Measurements from ENCODE around the gene ZKSCAN4. TPM values are rescaled to one million over a fixed set of nuclear protein-coding genes. Genes with fewer than 3 reads are reported as not detected.

The ZKSCAN4 gene
- total RNA-seq, 1 donor from 2014 or later, result 3.0 TPM

DNA sequence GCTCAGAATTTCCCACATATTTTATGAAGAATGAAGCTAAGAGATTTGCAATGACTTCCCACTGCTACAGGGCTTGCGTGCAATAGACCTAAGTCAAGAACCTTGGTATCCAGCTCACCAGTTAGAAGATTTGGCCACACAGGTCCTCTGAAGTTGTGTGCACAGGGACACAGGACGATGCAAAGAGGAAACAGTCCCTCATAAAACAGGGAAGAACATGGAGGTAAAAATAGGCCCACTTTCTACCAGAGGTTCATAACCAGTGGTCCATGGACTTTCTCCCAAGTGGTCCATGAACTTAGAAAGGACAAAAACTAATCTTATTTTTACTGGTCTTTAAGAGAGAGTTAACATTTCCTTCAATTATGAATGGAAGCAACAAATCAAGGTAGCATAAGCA is 1.3 kb downstream of the ZKSCAN4 start:
- no peak for DNase-seq (ENCODE audit: low read depth in 2 of 2)

DNA sequence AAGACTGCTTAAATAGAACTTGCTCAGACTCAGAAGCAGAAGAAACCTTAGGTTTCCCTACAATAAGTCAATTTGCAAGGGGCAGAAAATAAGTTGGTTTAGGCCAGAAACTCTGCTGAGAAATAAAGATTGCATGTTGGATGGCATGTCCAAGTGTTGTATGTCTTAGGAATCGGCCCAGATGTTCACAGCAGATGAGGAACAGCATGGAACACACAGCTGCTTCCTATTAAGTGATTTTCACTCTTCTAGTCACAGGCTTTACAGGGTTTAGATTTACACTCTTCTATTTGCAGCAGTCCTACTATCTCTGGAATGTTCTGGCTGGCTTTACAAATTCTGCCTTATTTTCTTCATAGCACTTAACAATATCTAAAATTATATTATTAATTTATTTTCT is 3.2 kb downstream of the ZKSCAN4 start:
- DNase-seq (ENCODE audit: low read depth in 2 of 2), result no peak

DNA sequence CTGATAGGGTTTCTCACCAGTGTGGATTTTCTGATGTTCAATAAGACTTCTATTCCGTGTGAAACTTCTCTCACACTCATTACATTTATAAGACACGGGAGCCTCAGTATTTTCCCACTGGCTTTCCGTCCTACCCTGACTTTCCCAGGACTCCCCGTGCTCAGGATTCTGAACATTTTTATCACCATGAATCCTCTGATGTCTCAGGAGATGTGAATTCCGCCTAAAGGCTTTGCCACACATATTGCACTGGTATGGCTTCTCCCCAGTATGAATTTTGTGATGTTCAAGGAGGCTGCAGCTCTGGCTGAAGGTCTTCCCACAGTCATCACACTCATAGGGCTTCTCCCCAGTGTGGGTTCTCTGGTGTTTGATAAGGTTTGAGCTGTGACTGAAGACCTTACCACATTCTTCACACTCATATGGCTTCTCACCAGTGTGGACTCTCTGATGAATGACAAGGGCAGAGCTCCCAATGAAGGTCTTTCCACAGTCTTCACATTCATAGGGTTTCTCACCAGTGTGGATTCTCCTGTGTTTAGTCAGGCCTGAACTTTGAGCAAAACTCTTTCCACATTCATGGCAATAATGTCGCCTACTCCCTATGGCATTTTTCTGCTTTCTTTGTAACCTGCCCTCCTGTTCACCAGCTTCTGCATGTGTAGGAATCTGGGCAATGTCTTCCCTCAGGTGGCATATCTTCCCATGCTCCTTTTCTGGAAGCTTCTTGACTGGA is 6.7 kb downstream of the ZKSCAN4 start:
- no peak for DNase-seq (ENCODE audit: low read depth in 2 of 2)

DNA sequence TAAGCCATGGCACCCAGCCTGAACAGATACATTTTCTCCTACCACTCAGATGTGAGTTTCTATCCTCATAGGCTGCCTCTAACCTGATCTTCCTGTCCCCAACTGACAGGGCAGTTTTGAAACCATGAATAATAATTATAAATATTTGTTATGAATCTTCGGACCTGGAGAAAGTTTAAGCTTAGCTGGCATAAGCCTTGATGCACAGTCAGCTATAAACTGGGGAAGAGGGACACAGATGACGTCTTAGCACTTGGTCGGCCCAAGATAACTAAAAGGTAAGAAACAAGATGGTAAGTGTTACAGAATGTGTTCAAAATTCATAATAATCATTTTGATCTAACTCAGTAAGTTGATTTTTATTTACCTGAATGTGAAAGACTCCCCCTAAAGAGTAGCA is 8.1 kb downstream of the ZKSCAN4 start:
- no peak for DNase-seq (ENCODE audit: low read depth in 2 of 2)

DNA sequence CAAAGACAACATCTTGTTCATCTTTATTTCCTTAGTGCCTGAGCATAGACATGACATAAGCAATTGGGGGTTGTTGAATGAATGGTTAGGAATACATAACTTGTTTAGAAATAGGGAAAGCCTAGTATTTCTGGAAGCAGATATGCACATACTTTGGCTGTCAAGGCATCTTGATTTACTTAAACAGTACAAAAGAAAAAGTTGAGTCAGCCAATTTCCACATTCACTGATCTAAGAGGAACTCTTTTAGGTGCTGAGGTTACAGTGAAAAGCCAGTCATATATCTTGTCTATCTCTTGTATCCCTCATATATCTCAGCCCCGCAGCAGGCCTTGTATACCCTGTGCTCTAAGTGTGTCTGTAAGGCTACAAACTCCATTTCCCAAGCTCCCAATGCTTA is 11.6 kb downstream of the ZKSCAN4 start:
- no peak for DNase-seq (ENCODE audit: low read depth in 2 of 2)

DNA sequence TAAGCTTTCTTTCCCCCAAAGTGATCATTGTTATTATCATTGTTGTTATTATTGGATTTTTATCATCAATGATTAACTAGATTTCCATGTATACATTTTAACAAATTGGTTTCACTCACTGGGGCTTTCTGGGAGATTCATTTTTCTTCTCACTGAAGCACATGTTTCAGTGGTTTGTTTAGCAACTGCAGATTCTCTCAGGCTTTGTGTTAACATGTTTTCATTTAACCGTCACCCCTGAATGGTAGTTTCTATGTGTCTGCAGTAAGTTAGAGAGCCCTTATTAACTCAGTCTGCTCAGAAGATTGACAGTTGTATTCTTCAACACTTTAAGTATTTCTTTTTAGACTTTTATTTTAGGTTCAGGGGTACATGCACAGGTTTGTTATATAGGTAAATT is 12.4 kb downstream of the ZKSCAN4 start:
- DNase-seq (ENCODE audit: low read depth in 2 of 2), result no peak

DNA sequence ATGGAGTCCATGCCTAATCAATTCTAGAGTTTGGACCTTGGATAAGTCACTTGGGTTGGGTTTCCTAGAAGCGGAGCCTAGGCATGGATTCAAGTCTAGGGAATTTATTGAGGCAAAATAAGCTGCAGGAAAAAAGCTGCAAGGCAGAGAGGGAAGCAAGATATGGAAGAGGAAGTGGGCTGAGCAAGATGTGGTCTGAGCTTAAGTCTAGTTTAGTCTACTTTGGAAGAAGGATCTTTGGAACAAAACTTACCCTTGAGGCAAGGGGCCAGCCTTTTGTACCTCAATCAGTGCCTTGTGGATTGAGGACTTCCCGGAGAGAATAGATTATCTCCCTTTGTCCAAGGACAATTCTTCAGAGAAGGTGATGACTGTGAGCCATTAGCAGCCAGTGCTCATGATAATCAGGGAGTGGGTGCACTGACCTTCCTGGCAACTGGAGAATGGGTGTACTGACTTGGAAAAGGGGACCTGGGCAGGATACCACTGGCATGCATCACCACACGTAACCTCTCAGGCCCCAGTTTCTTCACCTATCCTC is 16.1 kb downstream of the ZKSCAN4 start:
- DNase-seq (ENCODE audit: low read depth in 2 of 2), result no peak

DNA sequence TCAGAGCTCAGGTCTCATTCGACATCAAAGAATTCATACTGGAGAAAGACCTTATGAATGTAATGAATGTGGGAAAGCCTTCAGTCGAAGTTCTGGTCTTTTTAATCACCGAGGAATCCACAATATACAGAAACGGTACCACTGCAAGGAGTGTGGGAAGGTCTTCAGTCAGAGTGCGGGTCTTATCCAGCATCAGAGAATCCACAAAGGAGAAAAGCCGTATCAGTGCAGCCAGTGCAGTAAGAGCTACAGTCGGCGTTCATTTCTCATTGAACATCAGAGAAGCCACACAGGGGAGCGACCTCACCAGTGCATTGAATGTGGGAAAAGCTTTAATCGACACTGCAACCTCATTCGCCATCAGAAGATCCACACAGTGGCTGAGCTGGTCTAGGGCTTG is 19.3 kb downstream of the ZKSCAN4 start:
- DNase-seq (ENCODE audit: low read depth in 2 of 2), result no peak

DNA sequence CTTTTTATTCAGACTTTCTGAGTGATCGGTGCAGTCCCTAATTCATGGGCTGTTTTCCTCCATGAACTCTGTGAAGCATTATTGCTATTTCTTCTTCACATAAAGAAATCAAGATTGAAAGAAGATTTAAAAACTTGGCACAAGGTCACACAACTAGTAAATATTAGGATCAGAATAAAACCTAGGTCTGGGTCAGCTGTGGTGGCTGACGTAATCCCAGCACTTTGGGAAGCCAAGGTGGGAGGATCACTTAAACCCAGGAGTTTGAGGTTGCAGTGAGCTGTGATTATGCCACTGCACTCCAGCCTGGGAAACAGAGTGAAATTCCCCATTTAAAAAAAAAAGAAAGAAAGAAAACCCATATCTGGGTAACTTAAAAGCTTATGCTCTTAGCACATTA is 25.6 kb downstream of the ZKSCAN4 start:
- DNase-seq (ENCODE audit: low read depth in 2 of 2), result no peak

DNA sequence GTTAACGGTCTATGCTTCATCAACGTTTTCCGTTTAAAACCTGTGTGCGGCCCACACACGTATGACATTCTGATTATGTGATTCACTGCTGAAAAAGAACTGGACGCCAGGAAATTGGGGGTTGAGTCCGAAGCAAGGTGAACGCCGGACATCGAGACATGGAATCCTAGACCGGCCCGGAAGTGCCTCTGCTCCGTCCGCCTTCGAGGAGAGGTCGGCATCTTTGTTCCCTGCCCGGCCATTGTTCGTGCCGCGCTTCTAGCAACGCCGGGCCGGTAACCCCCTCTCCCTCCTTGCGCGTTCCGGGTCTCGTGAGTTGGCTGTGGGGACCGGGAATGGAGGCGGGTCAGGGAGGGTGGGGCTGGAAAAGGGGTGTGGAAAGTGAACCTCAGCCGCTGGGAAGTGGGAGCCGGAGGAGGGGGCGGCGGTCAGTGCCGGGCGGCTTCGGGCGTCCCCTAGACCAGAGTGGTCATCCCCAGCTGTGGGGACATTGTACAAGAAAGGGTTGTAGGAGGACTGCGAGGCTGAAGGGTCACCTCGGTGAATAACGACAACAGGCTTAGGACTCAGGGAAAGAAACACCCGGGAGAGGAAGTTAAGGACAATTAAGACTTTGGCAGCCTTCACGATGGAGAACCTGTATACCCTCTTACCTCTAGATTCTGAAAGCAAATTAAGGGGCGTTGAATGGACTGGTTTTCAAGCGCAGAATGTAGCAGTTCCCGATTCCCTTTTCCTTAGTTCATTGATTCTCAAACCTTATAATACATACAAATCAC is 26.8 kb downstream of the ZKSCAN4 start, which contains the start of gene ZSCAN9:
Gene ZSCAN9 (plus strand): TSS at position 220 of the 779 bp plus-strand sequence. CDS start 1,810 bp downstream, outside the sequence.
- peak; percentile 65 to 88 for DNase-seq (ENCODE audit: low read depth in 2 of 2)

DNA sequence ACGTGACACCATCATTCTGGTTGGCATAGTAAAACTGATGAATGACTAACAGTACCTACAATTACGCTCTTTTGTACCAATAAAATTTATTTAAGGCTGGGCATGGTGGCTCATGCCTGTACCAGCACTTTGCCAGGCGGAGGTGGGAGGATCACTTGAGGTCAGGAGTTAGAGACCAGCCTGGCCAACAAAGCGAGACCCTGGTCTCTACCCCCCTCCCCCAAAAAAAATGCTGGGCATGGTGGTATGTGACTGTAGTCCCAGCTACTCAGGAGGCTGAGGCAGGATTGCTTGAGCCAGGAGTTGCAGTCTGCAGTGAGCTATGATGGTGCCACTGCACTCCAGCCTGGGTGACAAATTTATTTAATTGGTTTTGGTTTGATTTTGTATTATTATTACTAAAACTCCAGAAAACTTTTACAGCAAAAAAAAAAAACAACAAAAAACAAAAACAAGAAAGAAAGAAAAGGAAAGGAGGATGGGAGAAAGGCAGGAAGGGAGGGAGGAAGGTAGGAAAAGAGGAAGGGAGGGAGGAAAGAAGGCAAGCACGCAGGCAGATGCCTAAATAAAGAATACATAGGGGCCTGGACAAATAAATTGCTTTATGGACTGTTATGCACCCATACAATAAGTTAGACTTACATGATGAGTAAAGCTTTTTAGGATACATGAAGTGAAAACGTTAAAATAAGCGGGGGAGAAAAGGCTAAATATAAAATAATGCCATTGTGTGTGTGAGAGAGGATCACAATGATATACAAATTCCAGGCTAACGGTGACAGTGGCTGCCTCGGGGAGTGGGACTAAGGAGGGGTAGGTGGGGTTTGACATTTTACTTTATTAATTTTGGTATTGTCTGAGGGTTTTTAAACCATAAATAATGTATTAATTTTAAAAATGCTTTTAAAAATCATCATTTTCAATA is 27.7 kb downstream of the ZKSCAN4 start:
- no peak for DNase-seq (ENCODE audit: low read depth in 2 of 2)

DNA sequence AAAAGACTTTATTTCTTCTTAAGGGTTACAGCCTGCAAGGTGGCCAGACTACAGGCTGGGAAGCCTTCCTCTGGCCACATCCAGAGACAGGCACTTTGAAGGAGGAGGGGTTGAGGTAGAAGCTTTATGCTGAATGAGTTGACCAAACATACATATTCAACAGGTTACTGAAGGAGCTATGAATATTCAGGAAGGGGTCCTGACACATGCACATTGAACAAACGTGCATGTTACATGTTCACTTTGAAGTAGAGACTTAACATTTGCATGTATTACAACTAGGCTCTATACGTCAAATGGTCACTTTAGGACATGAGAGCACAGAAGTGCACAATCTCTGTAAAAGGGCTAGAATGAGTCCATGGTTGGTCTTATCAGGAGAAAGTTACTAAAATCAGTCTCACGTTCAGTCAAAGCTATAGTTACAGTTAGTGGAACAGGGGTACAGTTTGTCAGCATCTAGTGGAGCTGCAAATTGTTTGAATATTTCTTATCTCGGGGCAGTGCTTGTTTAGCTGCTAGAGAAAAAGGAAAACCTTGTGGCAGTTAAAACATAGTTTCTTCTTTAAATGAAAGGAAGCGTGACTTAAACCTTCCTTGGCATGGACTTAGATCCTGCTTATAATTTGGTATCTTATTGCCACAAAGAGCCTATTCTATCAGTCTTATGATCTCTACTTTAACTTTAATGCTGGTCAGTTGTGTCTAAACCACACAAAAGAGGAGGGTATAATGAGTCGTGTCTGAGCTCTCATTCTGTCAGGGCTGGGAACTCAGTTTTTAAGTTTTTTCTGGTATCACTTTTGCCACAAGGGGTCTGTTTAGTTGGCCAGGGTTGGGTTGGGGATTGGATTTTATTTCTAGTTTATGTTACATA is 31.6 kb downstream of the ZKSCAN4 start:
- DNase-seq (ENCODE audit: low read depth in 2 of 2), result no peak

DNA sequence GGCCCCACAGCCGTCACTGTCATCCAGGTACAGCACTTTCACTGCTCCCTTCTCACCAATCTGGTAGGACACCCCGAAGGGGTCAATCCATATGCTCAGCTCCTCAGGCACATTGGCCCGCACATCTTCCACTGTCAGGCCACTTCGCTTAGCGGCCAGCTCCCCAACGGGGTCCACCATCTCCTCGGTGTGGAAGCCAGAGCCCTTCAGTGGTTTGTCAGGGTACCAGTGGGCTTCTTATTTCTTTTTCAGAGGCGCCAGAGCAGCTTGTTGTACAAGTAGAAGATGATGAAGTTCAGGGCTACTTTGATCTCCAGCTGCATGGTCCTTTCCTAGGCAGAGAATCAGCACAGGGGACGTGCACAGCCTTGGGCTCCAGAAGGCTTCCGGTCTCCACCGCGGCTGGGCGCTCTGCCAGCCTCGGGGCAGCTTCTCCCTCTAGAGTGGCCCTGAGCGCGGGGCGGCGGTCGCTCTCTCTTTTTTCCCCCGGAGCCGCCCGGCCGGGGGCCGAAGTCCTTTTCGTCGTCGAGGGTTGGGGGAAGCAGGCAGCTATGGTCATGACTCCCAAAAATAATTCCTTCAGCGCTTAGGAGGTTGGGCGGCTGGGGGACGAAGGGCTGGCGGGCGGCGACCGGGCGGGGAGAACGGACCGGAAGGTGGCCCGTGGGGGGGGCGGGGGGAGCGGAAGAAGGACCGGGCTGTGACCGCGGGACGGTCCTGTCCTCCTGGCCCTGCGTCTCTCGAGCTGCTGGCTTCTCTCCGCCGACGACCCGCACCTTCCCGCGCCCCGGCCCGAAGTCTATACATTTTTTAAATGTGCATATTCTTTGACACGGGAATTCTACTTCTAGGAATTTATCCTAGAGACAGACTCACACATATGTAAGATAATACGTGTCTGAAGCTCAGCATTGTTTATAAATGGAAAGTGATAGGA is 33.5 kb downstream of the ZKSCAN4 start:
- peak in 1 of 2 donors; percentile 56 for DNase-seq (ENCODE audit: low read depth in 2 of 2)

DNA sequence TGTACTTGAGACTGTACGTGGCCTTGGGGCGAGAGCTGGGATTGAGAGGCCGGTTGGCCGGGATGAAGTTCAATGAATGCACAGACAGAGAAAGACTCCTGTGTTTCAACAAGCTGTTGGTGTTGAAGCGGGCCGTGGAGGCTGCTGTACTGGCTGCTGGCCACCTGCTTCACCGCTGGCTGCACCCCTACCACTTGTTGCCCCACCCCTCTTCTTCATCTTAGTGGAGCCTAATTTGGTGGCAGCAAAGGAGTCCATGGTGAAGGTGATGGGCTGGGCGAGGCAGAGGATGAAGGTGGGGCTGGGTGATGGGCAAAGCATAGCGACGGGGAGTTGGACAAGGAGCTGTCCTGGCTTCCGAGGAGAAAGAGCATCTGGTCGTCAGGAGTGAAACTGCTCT is 34.2 kb downstream of the ZKSCAN4 start:
- DNase-seq (ENCODE audit: low read depth in 2 of 2), result no peak

DNA sequence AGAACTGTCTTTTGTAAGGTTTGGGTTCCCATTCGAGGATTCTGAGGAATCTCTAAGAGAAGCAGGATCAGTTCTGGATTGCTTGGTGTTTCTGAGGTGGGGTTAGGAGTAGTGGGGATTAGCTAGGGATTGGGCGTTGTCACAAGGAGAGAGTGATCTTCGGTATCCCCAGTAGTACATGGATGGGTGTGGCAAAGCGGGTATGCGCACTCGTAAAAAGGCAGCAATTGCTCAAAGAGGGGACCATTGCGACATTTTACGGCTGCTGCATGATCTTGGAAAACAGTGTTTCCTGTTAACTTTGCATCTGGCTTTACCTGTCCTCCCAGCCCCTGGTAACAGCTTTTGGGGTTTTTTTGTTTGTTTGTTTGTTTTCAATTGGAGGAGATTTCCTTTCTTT is 36.6 kb downstream of the ZKSCAN4 start:
- DNase-seq (ENCODE audit: low read depth in 2 of 2), result no peak

DNA sequence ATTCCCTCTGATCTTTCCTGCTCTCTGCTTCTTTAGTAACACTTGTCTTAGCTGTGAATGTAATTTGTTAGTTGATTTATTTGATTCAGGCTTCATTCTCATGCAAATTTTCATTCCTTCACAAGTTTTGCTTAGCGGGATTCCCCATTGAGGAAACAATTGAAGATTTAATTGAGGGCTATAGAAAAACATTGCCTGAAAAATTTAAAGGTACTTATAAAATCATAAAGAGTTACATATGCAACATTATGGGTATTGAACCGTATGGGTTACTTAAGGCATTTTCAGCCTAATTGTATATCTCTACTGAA is 38.9 kb downstream of the ZKSCAN4 start:
- no peak for DNase-seq (ENCODE audit: low read depth in 2 of 2)

DNA sequence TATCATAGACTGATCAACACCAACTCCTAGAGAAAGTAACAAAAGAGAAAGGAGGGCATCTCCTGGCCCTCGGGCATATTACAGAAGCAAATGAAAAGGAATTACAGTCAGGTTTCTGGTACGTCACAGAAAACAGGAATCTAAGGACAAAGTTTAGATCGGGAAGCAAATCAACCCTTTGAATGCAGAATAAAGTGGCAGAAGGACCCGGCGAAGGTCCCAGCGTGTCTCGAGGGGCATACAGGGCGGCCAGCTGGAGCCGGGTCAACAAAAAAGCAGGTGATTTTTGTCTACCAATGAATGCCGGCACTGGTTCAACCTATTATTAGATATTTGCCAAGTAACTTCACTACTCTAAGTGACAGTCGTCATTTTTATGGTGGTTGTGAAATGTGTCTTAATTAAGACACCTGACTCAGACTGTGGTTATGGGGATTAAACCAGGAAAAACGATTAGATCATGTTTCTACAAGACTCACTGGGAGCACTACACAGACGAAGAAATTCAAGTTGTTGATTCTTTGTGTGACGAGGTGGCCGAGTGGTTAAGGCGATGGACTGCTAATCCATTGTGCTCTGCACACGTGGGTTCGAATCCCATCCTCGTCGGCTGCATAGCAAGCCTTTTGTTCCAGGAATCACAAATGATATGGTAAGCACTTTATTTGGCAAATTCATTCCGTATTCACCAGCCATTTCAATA is 39.4 kb downstream of the ZKSCAN4 start:
- DNase-seq (ENCODE audit: low read depth in 2 of 2), result peak; percentile 41 to 77

DNA sequence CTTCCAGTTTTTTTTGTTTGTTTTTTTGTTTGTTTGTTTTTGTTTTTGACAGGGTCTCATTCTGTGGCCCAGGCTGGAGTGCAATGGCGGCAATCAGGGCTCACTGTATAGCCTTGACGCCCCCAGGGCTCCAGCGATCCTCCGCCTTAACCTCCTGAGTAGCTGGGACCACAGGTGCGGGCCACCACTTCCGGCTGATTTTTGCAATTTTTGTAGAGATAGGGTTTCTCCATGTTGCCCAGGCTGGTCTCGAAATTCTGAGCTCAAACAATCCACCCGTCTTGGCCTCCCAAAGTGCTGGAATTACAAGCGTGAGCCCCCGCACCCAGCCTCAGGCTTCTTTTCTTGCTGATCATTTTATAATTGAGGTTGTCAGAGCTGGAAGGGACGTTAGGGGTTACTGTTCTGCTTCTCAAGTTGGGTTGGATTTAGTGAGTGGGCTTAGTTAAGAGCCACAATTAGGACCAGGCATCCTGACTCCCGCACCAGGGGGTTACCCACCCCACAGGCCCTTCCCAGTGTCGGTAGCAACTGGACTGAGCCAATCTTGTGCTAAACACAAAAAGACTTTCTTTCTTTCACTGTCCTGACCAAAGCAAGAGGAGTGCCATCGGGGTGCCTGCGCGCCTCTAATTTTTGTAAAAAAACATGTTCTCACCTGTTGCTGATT is 40.1 kb downstream of the ZKSCAN4 start:
- no peak for DNase-seq (ENCODE audit: low read depth in 2 of 2)
